ENCODE measurements around the gene PIAS3. TPM values are rescaled to one million over a fixed set of nuclear protein-coding genes. Genes with fewer than 3 reads are reported as not detected.
A peak's percentile ranks its signal among the peaks of the same experiment; 100 is the strongest.

The PIAS3 gene
- total and polyA plus RNA-seq, 10 of the 15 experiments (the other 5 are each of a cell fraction or from before 2014, with no cell fraction given): 0.85 to 14.9 (median 10.6) TPM

DNA sequence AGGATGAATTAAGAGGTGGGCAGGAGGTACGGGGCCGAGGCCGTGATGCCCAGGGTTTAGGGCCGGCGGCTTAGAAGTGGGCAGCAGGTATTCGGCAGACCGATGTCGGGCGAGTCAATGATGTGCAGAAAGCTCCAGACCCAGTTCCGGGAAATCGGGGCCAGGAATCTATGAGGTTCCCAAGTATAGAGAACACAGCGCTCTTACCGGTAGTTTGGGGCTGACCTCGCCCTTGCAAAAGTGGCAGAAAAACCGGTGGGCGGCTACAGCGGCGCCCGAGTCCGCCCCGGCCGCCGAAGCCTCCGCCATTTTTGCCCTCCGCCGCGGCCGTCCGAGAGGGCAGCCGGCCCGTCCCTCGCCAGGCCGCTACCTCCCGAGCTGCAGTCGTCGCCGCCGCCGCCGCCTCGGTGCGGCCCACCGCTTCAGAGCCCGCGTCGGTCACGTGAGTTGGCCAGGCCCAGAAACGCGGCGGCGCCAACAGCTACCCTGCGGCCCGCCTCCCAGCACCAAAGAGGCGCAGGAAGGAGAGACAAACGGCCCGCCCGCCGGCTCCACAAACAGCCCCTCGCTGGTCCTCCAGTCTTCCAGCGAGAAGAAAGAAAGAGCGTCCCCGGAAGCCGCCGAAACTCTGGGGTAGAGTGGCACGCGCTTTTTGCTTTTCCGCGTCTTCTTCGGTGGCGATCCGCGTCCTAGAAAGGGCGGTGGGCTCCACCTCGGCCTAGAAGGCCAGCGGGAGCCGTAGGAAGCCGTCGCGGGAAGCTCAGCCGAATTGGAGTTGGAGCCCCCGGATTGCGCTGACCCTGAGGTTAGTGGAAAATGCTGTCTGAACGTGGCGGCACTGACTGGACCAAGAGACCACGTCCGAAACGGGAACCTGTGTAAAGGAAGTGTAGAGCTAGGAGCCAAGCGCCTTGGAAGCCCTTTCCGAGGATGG is 35.0 kb downstream of the PIAS3 start, which contains the start of the genes POLR3C and RNF115:
Gene POLR3C, plus strand, starts transcription at position 636 of the 934 bp plus-strand sequence. CDS start 1,577 bp downstream, outside the sequence.
Gene RNF115, minus strand, starts transcription at position 531 of the 934 bp plus-strand sequence. Its CDS starts 222 bp downstream, at position 309.
- SMC1A ChIA-PET (ENCODE audit: uncharacterized antibody, unreplicated experiment): interaction anchor here (1.6 to 5.0 kb wide), 3 partner anchors 20 to 156 kb away, joined by 3 to 20 read pairs (median 13); partner anchors contain the start of genes NUDT17 and PIAS3
- intact Hi-C loops (cut with micrococcal nuclease; ENCODE audit: unreplicated experiment) (no loop called here), in situ Hi-C loops (cut with MboI) (no loop called here)
- RAD21 ChIA-PET (ENCODE audit: unreplicated experiment): interaction anchor here (0.6 to 1.7 kb wide), 2 partner anchors 21 to 213 kb away, joined by 3 to 8 read pairs; partner anchors contain the start of gene NUDT17
- DNase-seq (ENCODE audit: low read depth, low spot score) (peak; percentile 48), ATAC-seq (peak; percentile 94), FAIRE-seq (no peak)
- Histone ChIP-seq H3K9me3 (replicated peaks; ENCODE audit: control insufficient read depth, insufficient read depth, low read length) (no peaks in the 10 kb centered on the region; the same call in 2 of the 3 replicates), H3K27ac (ENCODE audit: control insufficient read depth, insufficient read depth) (peak within 1 kb of the TSS; percentile 95), H2AFZ (ENCODE audit: control insufficient read depth, low read depth, low read length) (peak within 1 kb of the TSS; percentile 98), H3K27me3 (replicated peaks in 1 of 2; ENCODE audit: control insufficient read depth in 2 of 2, insufficient read depth in 2 of 2, low read length in 1 of 2) (no peaks in the 10 kb centered on the region), H3K36me3 (ENCODE audit: control insufficient read depth in 2 of 2, insufficient read depth in 2 of 2, low read length in 1 of 2) (peaks cover 0 to 11% of the 10 kb centered on the region in 2 experiments; a peak in 3 of 4 replicates), H3K79me2 (ENCODE audit: control insufficient read depth, insufficient read depth, low read length) (peaks cover 35% of the 10 kb centered on the region), H3K4me2 (ENCODE audit: control insufficient read depth, insufficient read depth) (peak within 1 kb of the TSS; percentile 58), H4K20me1 (ENCODE audit: control insufficient read depth, insufficient read depth) (no peaks in the 10 kb centered on the region), H3K4me1 (ENCODE audit: control insufficient read depth, insufficient read depth, low read length) (peaks cover 10% of the 10 kb centered on the region), H3K4me3 (peak within 1 kb of the TSS; percentile 67), H3K9ac (ENCODE audit: control insufficient read depth, insufficient read depth, low read length) (peak within 1 kb of the TSS; percentile 100)
- BruUV-seq (replicated peaks): TSS peak; percentile 61
- CTCF ChIA-PET: interaction anchor here (0.7 to 6.4 kb wide), 6 partner anchors 14 to 209 kb away, joined by 3 to 80 read pairs (median 4); partner anchors contain the start of genes NUDT17 and PIAS3
- WGBS (ENCODE audit: insufficient coverage, insufficient replicate concordance, low lambda C conversion rate, missing lambda C conversion rate): under 1% methylated on average over 88 of the region's 89 CpGs
- POLR2A ChIA-PET: interaction anchor here (1.2 to 3.9 kb wide), 4 partner anchors 35 to 140 kb away, joined by 3 to 20 read pairs (median 4); partner anchors contain the start of genes ANKRD34A, PIAS3, POLR3GL and RBM8A
- TF ChIP-seq PAX8 (IDR thresholded peaks at IDR 0.05): no peak
- TF ChIP-seq SUZ12 (IDR thresholded peaks at IDR 0.05; ENCODE audit: unreplicated experiment): no peak
- TF ChIP-seq MLLT1 (IDR thresholded peaks at IDR 0.05): no peak
- no peak for TF ChIP-seq BCLAF1 (IDR thresholded peaks at IDR 0.05)
- TF ChIP-seq ATF7 (IDR thresholded peaks at IDR 0.05; ENCODE audit: low read depth): peak; percentile 27; the same call in 1 of the 2 replicates
- TF ChIP-seq, protein P1, sequence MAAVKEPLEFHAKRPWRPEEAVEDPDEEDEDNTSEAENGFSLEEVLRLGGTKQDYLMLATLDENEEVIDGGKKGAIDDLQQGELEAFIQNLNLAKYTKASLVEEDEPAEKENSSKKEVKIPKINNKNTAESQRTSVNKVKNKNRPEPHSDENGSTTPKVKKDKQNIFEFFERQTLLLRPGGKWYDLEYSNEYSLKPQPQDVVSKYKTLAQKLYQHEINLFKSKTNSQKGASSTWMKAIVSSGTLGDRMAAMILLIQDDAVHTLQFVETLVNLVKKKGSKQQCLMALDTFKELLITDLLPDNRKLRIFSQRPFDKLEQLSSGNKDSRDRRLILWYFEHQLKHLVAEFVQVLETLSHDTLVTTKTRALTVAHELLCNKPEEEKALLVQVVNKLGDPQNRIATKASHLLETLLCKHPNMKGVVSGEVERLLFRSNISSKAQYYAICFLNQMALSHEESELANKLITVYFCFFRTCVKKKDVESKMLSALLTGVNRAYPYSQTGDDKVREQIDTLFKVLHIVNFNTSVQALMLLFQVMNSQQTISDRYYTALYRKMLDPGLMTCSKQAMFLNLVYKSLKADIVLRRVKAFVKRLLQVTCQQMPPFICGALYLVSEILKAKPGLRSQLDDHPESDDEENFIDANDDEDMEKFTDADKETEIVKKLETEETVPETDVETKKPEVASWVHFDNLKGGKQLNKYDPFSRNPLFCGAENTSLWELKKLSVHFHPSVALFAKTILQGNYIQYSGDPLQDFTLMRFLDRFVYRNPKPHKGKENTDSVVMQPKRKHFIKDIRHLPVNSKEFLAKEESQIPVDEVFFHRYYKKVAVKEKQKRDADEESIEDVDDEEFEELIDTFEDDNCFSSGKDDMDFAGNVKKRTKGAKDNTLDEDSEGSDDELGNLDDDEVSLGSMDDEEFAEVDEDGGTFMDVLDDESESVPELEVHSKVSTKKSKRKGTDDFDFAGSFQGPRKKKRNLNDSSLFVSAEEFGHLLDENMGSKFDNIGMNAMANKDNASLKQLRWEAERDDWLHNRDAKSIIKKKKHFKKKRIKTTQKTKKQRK (IDR thresholded peaks at IDR 0.05; ENCODE audit: low read depth, low read length): no peak
- TF ChIP-seq NR2C2 (IDR thresholded peaks at IDR 0.05; ENCODE audit: borderline replicate concordance, control insufficient read depth, insufficient read length, low read depth): no peak
- TF ChIP-seq SREBF2 (IDR thresholded peaks at IDR 0.05; ENCODE audit: low read length): no peak
- TF ChIP-seq, protein P2, sequence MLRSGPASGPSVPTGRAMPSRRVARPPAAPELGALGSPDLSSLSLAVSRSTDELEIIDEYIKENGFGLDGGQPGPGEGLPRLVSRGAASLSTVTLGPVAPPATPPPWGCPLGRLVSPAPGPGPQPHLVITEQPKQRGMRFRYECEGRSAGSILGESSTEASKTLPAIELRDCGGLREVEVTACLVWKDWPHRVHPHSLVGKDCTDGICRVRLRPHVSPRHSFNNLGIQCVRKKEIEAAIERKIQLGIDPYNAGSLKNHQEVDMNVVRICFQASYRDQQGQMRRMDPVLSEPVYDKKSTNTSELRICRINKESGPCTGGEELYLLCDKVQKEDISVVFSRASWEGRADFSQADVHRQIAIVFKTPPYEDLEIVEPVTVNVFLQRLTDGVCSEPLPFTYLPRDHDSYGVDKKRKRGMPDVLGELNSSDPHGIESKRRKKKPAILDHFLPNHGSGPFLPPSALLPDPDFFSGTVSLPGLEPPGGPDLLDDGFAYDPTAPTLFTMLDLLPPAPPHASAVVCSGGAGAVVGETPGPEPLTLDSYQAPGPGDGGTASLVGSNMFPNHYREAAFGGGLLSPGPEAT (IDR thresholded peaks at IDR 0.05; ENCODE audit: low read depth): peak; percentile 71
- peak; percentile 82 for TF ChIP-seq CBFB (IDR thresholded peaks at IDR 0.05; ENCODE audit: low read depth)
- 0 out of 2 replicates have a peak, but pooled peaks have one; percentile 13 for TF ChIP-seq ZSCAN29 (IDR thresholded peaks at IDR 0.05)
- TF ChIP-seq ZNF217 (IDR thresholded peaks at IDR 0.05): 0 out of 2 replicates have a peak, but pooled peaks have one; percentile 32
